DMS 273 (cell line): Measurements from ENCODE around the gene KLHL17.
"Not testable (repeated sequence)": the region's sequence is repeated elsewhere in the genome, so short reads cannot be mapped to it uniquely, and the experiment has no call there.

Source experiments
- DNase-seq: peaks from one replicate; lab custom pipeline; 2025; ENCODE audit not compliant: unreplicated experiment; lab: John Stamatoyannopoulos, UW

KLHL17 gene

DNA sequence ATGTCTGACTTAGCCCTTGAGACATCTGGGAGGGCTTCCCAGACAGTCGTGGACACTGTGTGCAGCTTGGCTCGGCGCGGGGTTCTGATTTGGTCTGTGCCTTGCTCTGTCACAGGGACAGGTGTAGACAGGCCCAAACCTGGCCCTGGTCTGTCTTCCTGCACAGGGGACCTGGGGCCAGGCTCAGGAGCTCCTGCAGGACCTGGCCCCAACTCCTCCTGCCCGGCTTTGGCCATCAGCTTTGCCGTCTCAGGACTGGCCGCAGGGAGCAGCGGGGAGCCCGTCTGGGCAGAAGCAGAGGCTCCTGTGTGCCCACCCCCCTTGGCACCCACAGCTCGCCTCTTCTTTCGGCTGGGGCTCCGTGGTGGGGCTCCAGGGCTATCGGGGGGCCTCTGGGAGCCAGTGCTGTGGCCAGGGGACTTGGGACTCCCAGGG, 19.8 kb downstream of the KLHL17 start:
- no peak for DNase-seq

DNA sequence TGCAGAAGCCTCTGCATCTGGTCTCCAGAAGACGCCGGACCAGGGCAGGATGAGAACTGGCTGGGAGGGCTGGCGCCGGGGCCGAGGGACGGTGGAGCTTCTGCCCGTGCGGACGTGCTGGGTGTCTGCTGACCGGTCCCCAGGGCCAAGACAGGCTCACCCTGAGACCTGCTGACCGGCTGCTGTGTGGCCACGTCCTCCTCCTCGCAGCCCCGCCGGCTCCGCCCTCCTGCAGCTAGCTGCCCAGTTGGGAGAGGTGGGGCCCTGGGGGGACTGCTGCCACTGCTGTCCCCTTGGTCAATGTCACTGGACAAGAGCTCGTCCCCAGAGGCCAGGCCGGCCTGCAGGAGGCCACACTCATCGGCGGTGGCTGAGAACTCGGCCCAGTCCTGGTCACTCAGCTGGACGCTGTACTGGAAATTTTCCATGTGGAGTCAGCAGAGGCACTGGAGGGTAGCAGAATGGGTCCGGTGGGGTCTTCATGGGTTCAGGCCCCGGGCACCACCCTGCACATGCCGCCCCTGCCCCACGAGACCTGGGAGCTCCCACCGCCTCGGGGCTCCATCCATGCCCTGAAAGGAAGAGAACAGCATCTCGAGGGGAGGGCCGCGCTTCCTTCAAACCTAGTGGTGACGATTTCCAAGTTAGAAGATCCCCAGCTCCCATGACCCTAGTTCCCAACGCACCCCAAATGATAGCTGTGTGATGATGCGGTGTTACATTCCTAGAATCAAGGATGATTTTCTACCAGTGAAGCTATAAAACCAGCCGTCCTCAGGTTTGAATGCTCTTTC, 20.4 kb downstream of the KLHL17 start:
- DNase-seq: no peak

DNA sequence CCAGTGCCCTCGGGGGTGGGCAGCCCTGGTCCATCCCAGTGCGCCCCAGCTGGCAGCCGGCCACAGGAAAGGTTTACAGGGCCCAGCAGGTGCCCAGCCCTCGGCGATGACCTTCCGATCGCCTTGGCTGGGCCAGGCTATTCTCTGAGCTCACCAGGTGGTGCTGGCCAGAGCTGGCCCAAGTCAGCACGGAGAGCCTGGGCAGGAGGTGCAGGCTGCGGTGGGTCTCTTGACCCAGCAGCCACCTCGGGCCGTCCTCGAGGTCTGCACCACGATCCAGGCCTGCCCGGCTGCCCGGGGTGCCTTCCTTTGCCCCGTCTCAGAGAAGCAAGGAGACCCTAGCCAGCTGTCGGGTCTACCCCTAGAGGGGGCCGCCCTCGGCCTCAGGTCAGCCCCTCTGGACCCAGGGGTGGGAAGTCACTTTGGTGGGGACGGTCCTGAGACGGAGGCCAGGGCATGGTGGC, 21.1 kb downstream of the KLHL17 start:
- no peak for DNase-seq

DNA sequence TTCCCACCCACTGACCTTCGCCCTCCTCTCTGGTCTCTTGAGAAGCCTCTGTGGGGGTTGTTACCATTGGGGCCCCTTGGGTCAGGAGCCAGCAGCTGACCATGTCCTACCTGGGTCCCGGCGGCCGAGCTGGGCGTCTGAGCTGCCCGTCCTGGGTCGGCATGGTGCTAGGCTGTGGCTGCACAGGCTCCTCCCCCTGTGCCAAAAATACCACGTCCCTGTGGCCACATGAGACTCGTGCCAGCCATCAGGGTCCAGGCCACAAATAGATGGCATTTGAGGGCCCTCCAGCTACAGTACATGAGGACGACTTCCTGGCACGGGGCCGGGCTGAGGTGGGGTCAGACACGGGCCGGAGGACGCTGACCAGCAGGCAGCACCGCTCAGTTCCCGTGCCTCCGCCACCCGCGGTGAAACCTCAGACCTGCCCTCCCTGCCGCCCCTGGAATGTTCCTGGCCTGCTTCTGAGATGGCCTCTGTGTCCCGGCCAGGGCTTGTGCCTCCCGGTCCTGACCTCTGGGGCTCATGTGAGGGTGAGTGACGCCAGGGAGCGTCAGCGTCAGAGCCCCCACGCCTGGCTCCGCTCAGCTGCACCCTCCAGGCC, 21.7 kb downstream of the KLHL17 start, which contains the start of gene PERM1:
Gene PERM1, minus strand, starts transcription at position 139 of the 604 bp plus-strand sequence. CDS start 1,064 bp downstream, outside the sequence.
- no peak for DNase-seq

DNA sequence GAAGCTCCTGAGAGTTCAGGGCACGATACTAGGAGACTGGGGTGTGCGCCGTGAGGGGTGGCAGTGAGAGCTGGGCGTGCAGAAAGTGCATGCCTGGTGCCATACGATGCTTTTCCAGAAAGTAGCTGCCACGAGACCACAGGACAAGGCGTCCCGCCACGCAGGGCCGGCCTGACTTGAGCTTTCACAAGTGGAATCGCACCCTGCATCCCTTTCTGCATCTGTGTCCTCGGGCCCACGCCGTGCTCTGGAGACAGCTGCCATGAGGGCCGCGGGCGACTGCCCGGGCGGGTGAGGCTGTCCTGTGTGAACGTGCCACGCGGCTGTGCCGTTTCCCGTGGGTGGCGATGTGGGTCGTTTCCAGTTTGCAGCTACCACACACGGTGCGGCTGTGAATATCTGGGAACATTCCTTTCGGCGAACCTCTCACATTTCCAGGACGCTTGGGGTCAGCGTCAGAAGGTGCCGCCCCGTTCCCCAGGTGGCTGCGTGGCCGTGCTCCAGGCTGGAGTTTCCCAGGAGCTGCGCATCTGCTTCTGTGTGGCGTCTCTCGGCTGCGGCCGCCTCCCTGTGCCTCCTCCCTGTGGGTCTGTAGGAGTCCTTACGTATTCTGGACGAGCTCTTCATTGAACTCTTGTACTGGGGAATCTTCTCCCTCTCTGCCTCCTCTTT, 22.5 kb downstream of the KLHL17 start:
- no peak for DNase-seq

DNA sequence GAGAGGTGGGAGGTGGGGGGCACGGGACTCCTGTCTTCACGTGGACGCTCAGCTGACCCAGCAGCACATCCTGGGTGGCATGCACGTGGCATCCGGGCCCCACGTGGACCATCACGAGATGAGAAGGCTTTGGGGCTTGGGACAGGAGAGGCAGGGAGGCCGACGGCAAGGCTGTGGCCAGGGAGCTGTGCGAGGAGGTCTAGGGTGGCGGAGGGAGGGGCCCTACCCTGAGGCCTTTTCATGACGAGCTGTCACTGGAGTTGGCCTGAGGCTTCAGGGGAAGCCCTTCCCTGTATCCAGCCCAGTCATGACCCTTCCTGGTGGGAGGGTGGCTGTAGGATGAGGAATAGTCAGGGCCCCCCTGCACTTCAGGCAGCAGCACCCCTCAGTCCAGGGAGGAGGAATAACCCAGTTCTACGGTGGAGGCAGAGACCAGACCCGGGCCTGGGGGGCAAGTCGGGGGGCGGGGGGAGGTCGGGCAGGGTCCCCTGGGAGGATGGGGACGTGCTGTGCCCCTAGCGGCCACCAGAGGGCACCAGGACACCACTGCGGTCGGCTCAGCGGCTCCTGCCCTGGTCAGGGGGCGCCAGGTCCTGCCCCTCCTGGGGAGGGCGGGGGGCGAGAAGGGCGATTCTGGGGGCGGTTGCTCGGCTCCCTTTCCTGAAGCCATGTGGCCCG, 23.6 kb downstream of the KLHL17 start:
- peak; percentile 59 for DNase-seq

DNA sequence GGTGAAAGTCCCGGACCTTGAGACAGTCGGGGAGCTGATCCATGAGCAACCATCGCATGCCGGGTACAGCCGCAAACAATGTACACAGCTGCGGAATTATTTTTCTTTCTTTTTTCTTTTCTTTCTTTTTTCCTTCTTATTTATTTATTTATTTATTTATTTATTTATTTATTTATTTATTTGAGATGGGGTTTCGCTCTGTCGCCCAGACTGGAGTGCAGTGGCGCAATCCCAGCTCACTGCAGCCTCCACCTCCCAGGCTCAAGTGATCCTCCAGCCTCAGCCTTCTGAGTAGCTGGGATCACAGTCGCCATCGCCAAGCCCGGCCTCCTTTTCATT, 24.1 kb downstream of the KLHL17 start:
- no peak for DNase-seq

DNA sequence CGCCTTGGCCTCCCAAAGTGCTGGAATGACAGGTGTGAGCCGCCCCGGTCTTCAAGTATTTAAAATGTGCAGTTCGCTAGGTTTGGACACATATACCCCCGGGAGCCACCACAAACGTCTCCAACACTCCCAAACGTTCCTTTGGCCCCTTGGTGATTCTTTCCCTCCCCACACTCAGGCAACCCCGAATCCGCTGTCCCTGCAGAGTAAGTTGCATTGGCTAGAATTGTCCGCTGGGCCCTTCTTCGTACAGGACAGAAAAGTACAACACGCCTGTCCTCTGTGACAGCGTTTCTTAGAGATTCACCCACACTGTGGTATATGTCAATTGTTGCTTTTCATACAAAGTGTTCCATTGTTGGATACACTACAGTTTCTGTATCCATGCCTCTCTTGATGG, 24.7 kb downstream of the KLHL17 start:
- no peak for DNase-seq

DNA sequence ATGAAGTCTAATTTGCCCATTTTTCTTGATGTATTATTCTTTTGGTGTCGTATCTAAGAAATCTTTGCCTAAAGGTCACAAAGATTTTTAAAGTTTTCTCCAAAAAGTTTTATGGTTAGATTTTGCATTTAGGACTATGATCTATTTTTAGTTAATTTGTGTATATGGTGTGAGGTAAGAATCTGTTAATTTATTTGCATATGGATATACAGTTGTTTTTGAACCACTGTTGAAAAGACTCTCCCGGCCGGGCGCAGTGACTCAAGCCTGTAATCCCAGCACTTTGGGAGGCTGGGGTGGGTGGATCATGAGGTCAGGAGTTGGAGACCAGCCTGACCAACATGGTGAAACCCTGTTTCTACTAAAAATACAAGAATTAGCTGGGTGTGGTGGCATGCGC, 27.7 kb downstream of the KLHL17 start:
- DNase-seq: not testable (repeated sequence)

DNA sequence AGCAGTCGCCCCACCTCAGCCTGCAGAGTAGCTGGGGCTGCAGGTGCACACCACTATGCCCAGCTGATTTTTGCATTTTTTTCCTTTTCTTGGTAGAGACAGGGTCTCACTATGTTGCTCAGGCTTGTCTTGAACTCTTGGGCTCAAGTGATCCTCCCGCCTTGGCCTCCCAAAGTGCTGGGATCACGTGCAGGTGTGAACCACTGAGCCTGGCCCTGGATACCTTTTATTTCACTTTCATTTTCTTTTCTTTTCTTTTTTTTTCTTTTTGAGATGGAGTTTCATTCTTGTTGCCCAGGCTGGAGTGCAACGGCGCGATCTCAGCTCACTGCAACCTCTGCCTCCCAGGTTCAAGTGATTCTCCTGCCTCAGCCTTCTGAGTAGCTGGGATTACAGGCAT, 30.9 kb downstream of the KLHL17 start:
- not testable (repeated sequence) for DNase-seq

DNA sequence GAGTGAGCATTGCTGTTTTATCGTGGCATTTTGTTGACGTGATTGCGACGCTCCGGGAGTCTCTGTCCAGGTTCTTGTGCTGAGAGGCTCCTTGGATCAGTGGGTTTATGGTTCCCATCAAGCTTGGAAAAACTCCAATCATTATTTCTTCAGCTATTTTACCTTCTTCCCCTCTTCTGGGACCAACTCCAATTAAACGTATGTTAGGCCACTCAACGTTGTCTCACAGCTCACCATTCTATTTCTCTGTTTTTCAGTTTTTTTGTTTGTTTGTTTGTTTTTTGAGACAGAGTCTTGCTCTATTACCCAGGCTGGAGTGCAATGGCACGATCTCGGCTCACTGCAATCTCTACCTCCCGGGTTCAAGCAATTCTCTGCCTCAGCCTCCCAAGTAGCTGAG, 31.5 kb downstream of the KLHL17 start:
- no peak for DNase-seq

DNA sequence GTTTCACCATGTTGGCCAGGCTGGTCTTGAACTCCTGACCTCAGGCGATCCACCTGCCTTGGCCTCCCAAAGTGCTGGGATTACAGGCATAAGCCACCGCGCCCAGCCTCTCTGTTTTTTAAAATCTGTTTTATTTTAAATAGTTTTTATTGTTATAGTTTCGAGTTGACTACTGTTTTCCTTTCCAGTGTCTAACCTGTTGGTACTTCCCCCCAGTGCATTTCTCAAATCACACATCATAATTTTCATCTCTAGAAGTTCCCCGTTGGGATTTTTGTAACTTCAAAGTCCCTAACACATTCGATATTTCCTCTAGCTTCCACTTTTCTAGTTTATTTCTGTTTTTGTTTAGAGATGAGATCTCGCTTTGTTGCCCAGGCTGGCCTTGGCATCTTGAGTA, 32.0 kb downstream of the KLHL17 start:
- DNase-seq: no peak

DNA sequence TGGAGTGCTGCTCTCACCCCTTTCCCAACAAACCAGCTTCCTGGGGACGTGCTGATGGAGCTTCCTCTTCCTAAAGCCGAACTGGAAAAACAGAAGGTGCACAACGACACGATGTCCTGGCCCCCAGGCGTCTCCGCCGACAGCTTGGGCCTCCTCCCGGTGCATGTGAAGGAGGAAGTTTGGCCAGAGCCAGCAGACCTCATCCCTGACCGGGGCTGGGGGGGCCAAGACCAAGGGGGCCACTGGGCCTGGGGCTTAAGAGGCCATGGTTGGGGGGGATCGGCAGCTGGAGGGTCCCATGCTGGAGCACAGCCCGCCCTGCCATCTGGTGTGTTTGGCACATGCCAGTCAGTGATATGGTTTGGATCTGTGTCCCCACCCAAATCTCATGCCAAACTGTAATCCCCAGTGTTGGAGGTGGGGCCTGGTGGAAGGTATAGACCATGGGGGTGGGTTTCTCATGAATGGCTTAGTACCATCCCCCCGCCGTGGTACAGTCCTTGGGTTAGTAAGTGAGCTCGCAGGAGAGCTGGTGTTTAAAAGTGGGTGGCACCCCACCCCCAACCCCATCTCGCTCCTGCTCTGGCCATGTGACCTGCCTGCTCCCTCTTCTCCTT, 33.1 kb downstream of the KLHL17 start:
- no peak for DNase-seq

DNA sequence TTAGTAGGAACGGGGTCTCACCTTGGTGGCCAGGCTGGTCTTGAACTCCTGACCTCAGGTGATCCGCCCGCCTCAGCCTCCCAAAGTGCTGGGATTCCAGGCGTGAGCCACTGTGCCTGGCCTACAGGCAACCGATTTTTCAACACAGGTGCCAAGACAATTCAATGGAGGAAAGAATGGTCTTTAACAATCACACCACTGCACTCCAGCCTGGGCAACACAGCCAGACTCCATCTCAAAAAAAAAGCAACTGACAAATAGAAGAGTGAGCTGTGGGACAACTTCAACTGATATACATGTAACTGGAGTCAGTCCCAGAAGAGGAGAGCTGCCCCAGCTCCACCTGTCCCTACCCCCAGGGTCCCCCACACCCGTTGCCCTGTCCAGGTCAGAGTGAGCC, 34.2 kb downstream of the KLHL17 start:
- not testable (repeated sequence) for DNase-seq

DNA sequence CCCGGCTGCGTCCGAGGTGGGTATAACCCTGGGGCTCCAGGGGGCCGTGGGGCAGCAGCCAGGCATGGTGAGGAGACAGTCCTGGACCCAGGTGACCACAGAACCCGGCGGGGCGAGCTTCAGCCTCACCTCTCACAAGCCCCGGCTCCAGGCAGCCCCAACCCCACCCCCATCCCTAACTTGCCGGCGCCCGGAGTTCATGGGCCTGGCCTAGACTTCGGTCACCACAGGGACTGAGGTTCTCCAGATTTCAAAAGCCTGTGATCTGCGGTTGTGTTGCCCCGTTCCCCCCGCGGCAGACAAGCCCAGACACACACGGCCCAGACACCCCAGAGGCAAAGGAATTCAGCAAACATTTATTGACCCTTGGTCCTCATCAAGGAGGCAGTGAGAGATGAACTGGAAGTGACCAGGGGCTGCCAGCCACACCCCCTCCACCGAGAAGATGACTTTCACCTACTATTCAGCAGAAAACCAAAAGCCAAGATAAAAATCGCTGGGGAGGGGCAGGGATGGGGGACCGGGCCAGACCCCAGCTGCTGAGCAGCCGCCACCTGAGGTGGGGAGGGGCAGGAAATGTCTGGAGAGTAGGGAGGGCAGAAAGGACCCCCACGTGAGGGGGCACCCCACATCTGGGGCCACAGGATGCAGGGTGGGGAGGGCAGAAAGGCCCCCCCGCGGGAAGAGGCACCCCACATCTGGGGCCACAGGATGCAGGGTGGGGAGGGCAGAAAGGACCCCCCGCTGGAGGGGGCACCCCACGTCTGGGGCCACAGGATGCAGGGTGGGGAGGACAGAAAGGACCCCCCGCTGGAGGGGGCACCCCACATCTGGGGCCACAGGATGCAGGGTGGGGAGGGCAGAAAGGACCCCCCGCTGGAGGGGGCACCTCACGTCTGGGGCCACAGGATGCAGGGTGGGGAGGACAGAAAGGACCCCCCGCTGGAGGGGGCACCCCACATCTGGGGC, 35.6 kb downstream of the KLHL17 start:
- DNase-seq: no peak

DNA sequence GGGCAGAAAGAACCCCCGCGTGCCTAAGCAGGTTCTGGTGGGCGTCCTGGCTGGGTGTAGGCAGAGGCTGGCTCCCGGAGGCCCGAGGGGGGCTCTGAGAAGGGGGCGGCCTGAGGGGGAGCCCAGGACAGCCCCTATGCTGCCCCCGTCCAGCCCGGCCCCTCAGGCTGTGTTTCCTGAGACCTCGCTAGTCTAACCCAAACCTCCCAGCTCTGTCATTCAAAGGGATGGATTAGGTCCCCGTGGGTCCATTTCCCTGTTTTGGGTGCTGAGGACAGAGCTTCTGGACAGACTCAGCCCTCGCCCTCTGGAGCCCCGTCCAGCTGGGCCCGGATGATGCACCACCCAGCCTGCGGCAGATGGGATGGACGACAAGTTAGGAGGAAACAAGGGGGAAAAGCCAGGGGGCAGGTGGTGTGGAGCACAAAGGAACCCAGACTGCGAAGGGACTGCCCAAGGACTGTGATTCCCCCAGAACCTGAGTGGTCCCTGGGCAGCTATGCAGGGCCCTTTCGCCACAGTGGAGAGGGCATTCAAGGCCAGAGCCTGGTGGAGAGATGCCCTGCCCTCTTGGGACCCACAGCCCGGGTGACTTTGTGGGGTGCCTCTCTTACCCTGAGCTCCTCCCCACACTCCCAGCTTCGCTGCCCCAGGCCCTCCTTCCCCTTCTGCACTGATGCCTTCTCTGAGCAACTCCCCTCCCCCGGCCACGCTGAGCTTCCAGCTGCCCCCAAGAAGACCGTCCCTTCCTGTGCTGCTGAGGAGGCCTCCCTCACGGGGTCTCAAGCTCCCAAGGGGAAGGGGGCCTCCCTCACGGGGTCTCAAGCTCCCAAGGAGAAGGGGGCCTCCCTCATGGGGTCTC, 36.7 kb downstream of the KLHL17 start:
- peak; percentile 65 for DNase-seq

DNA sequence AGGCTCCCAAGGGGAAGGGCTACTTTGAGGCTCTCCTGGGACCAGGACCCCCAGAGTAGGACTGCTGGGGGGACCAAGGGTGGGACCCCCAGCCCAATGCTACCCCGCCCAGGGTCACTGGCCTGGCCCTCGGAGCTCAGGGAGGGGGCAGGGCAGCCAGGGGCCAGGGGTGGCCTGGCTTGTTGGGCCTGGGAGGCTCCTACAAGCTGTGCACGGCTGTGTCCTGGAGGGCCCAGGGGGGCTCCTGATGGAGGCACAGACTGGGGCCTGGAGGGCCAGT, 37.3 kb downstream of the KLHL17 start:
- DNase-seq: no peak

DNA sequence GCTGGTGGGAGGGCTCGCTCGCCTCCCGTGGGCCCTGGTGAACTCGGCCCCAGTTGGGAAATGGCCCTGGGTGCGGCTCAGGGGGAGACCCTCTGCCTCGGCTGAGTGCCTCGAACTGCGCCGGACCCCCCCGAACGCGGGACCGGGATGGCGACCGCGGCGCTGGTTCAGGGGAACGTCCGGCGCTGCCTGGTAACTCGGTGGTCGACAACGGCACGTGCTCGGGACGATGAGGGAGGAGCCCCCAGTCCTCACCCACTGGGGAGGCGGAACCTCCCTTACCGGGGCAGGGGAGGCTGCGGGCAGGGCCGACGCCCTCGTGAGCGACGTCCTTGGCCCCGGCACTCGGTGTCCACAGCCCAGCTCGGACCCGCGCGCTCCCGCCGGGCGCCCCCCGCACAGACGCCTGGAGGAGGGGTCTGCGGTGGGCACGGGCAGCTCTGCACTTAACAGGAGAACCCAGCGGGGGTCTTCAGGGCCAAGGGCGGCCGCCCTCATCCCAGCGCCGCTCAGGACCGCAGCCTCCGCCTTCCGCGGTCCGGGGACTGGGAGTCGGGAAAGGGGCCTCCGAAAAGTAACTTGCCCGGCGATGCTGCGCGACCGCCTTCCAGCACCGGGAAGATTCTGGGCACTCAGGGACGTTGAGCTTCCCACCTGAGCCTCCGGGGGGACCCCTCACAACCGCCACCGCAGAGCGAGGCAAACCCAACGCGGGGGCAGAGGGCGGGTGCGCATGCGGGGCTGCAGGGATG, 37.8 kb downstream of the KLHL17 start:
- DNase-seq: peak; percentile 78

DNA sequence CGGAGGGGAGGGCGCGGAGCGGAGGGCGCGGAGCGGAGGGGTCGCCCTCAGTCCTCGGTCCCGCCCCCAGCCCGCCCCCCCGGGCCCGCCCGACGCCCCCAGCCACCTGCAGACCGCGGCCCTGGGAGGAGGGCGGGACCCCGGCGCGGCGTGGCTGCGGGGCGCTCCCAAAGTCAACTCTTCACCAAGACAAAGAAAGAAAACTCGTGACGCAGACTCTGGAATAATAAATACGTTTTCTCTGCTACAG, 38.3 kb downstream of the KLHL17 start:
- DNase-seq: no peak
